ENCODE results near the gene MS4A3.

- no peak for TF ChIP-seq CTCF (IDR thresholded peaks at IDR 0.05)
- no peak for TF ChIP-seq POLR2AphosphoS5 (IDR thresholded peaks at IDR 0.05)
Measured at GRCh38 chr11:60087239-60087638, 30.8 kb downstream of the MS4A3 start.
